GM18499 (cell line): ENCODE measurements around the gene MAP3K3.

Experiments
- ATAC-seq: cut with Tn5 transposase; IDR thresholded peaks from one replicate; pipeline ENCODE4 v1.9.1; 2021; ENCODE audit warnings: moderate number of reproducible peaks; ENCODE audit not compliant: insufficient read depth, unreplicated experiment

Gene MAP3K3

GRCh38 chr17:63647065-63647725 lies 25.0 kb downstream of the MAP3K3 start:
- ATAC-seq = no peak

DNA sequence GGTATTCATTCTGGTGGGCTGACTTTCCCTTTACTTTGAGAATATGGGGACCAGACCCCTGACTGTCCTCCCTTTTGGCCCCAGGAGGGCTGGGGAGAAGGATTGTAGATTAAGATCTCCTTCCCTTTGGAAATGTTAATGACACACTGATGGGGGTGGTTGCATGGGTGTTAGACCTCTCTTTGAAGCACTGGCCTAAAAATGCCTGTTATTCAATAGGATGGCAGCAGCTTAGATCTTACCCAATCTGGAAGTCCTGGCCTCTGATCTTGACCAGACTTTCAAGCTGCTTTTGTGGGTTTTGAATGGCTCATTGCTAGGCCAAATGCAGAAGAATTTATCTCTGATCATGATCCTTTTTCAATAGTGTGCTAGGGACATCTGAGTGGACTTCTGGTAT lies 25.7 kb downstream of the MAP3K3 start:
- no peak for ATAC-seq

GRCh38 chr17:63649813-63650212 lies 27.6 kb downstream of the MAP3K3 start:
- ATAC-seq = no peak

GRCh38 chr17:63652106-63652505 lies 29.9 kb downstream of the MAP3K3 start:
- no peak for ATAC-seq

GRCh38 chr17:63653050-63653449 lies 30.8 kb downstream of the MAP3K3 start:
- no peak for ATAC-seq

DNA sequence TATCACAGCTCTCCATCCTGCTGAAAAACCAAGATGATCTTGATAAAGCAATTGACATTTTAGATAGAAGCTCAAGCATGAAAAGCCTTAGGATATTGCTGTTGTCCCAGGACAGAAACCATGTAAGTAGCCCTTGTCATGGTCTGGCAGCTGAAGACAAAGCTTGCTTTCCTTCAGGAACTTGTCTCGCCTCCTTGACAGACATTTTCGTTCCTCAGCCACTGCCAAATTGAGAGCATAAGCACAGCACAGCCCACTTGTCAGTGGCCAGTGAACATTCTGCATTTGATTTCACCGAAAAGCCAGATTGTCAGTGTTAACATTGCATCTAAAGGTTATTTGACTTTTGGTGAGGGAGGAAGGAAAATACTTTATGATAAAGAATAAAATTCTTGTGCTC lies 35.6 kb downstream of the MAP3K3 start:
- ATAC-seq = no peak

DNA sequence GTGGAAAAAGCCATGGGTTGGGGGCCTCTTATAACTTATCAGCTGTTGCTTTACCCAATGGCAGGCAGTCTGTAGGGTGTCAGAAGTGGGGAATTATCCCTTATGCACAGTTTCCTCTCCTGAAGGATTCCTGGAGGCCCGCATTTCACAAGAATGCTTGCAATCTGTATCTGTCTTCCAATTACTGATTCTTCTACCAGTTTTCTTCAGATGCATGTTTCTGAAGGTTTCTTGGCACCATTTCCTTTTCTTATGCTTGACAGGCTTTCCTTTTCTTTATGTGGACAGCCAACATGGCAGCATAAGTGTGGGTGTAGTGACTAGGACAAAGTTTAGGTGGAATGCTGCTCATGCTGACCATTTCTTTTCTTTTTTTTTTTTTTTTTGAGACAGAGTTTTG lies 36.1 kb downstream of the MAP3K3 start:
- no peak for ATAC-seq

DNA sequence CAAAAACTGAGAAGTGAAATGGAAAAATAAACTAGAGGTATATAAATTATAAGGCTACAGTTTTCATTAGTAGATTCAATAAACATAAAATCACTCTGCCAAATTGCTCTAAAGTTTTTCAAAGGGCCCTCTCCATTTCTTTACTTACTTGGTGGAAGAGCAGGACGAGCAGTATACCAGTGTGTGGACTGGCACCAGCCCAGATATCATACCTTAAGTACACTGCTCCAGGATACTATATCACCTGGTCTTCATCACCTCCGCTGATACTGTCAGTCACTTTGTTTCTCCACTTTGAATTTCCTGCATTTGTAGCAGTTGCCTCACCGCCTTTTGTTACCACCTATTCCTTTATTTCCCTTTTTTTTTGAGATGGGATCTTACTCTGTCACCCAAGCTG lies 37.6 kb downstream of the MAP3K3 start:
- no peak for ATAC-seq

GRCh38 chr17:63665527-63666214 lies 43.5 kb downstream of the MAP3K3 start:
- ATAC-seq = no peak

GRCh38 chr17:63672856-63673255 lies 50.6 kb downstream of the MAP3K3 start:
- ATAC-seq = no peak

DNA sequence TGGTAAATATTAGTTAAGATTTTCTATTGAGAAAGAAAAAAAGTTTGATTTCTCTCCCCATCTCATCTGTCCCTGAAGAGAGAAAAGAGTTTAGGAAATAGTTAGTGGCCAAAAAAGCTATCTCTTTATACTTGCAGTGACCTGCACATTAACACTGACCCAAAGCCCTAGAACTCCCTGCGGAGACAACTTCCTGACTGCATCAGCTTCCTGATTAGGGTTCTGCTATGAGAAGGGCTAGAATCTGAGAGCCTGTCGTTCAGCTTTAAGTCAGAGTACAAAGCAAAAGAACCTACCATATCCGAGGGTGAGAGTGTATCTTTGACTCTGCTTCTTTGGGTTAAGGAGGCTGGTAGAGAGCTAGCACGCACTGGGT lies 53.0 kb downstream of the MAP3K3 start:
- ATAC-seq = no peak

DNA sequence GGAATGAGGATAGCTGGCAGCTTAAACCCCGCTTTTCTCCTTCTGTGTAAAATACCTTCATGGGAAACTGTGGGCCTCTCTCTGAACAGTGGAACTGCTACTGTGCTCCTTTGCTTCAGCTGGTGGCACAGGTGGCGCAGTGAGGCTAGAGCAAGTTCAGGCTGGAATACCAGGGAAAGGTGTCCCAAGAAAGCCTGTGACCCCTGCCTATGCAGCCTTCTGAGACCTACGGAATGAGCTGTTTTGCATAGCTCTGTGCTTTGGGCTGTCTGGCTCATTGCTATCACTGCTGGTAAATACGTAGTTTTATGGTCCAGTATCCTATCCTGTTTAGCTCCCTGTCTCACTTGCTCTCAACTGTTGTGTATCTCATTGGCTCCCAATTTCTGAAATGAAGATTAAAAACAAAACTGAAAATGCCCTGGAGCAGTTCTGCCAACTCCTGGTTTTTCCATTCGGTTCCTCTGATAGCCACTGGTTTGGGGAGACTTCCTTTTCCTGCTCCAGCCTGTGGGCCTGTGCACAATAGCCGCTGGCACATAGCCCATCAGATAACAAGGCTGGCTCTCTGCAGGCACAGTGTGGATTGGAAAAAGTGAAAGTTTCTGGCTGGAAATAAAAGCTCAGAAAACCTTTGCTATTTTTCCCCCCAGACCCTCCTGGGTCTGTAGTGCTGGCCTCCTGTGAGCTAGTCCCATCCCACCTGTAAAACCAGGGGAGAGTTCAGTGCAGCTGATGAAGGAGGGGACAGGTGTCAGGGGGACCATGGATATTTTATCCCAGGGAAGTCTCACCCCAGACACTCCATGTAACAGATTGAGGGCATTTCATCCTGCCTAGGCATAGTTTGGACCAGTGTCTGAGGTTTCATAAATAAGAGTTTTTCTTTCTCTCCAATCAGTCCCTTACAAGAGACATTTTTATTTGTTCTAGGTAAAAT lies 53.7 kb downstream of the MAP3K3 start:
- no peak for ATAC-seq

- no peak for ATAC-seq
These were observed 54.4 kb downstream of the MAP3K3 start for GRCh38 chr17:63676584-63676983.

DNA sequence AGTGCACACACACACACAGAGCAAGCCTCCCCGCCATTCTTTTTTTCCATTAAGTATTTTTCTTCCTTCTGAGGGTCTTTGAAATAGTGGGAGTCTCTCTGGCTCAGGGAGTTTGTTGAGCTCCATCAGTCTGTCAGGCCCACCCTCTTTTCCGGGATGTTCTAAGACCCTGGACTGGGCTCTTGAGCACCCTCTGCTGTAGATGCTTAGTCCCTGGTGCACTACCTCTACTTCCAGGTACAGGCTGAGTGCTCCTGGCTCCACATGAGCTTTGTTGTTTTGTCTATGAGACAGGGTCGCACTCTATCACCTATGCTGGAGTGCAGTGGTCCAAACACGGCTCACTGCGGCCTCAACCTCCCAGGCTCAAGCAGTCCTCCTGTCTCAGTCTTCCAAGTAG lies 57.0 kb downstream of the MAP3K3 start:
- no peak for ATAC-seq

GRCh38 chr17:63680700-63681099 lies 58.5 kb downstream of the MAP3K3 start:
- ATAC-seq = no peak

- no peak for ATAC-seq
These were observed 59.3 kb downstream of the MAP3K3 start for GRCh38 chr17:63681530-63681929.

- no peak for ATAC-seq
These were observed 60.2 kb downstream of the MAP3K3 start for GRCh38 chr17:63682441-63682840.

DNA sequence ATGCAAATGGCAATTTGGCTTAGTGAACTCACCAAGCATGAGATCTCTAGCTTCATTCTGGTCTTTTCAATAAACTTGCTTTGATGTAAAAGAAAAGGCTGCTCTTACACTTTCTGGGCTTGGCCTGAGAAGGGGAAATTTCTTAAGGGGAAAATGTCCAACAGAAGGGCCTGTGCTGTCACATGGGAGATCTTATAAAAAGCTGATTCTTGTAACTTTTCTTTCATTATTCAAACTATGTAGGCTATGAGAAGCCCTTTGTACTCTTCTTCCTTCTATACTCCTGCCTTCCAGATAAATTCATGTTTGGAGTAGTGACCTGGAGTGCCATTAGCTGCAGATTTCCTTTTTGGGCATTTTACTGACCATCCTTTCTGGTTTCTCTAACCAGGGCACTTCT lies 60.8 kb downstream of the MAP3K3 start:
- ATAC-seq = no peak

DNA sequence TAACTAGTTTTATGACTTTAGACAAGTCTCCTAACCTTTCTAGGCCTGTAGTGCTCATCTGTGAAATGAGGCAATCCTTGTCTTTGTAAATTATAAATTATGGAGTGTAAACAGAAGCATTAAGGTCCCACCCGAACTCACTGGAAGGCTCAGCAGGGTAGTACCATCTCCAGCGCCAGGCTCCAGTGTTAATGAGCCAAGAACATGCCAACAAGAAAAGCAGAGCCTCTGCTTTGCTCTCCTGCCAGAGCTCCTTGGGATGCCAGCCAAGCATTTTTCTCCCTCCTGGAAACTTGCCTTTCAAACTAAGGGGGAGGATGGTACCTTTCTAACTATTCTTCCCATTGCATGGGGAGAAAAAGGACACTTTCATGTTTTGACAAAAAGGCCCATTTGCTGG lies 62.8 kb downstream of the MAP3K3 start:
- no peak for ATAC-seq

DNA sequence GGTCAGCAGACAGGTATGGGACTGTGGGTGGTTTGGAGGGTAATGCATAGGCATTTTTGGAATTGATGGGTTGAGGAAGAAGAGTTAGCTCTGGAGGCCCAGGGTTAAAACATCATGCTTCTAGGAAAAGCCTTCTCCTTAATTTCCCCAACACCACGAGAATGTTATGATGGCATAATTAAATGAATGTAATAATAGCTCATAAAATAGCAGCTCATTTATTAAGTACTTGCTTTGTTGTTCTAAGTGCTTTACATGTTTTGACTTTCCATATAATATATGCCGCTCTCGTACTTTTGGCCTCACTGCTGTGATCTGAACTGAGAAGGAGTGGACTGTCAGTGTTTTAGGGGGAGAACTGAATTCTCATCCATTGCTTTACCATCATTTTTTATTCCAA lies 63.4 kb downstream of the MAP3K3 start:
- ATAC-seq = no peak

- no peak for ATAC-seq
These were observed 64.0 kb downstream of the MAP3K3 start for GRCh38 chr17:63686138-63686685.
